Naive thymus-derived CD8-positive, alpha-beta T cell (primary cell): ENCODE results near the gene ZC3H6. TPM values are rescaled to one million over a fixed set of nuclear protein-coding genes. Genes with fewer than 3 reads are reported as not detected.
"Not testable (repeated sequence)": the region's sequence is repeated elsewhere in the genome, so short reads cannot be mapped to it uniquely, and the experiment has no call there.

ENCODE experiments used
- ATAC-seq, 2 donors: fragments of 150-1000 bp; cut with Tn5 transposase in 1 of 2; sonication (Bioruptor Pico), chemical (Tn5 transposase) in 1 of 2; 1 replicate in 1 of 2; 2 replicates in 1 of 2; pipeline ENCODE4 v1.10.0; 2021; ENCODE audit warnings: mild to moderate bottlenecking in 2 of 2, moderate library complexity in 2 of 2
- POLR2A ChIA-PET: fragments of 350-600 bp; sonication (Branson Sonifier 250); formaldehyde crosslinking; loops from one replicate; lab custom pipeline; 2021; ENCODE audit warnings: antibody characterized with exemption; lab: Charles Lee
- DNase-seq, 10 donors: peaks; one replicate each; pipeline versions ENCODE4 v3.0.0 to v3.0.0-alpha.2; 2020 to 2022
- H3K27ac Mint-ChIP-seq, 10 donors: one replicate each; pipeline ENCODE4 v1.8.0; 2020 to 2022; ENCODE audit warnings: mild to moderate bottlenecking in 10 of 10, mixed read lengths in 10 of 10, moderate library complexity in 4 of 10, inconsistent platforms in 1 of 10
- H3K27me3 Mint-ChIP-seq, 5 donors: one replicate each; pipeline ENCODE4 v1.8.0; 2021 to 2022; ENCODE audit warnings: mixed read lengths in 5 of 5
- H3K36me3 Mint-ChIP-seq, 3 donors: one replicate each; pipeline ENCODE4 v1.8.0; 2020 to 2022; ENCODE audit warnings: mixed read lengths in 3 of 3, mild to moderate bottlenecking in 2 of 3, inconsistent platforms in 1 of 3
- H3K4me1 Mint-ChIP-seq, 4 donors: one replicate each; pipeline ENCODE4 v1.8.0; 2021 to 2022; ENCODE audit warnings: mixed read lengths in 4 of 4
- H3K4me3 Mint-ChIP-seq, 10 donors: one replicate each; pipeline ENCODE4 v1.8.0; 2020 to 2022; ENCODE audit warnings: mild to moderate bottlenecking in 10 of 10, mixed read lengths in 10 of 10, moderate library complexity in 6 of 10, inconsistent platforms in 1 of 10
- H3K9me3 Mint-ChIP-seq, 9 donors: one replicate each; pipeline ENCODE4 v1.8.0; 2020 to 2022; ENCODE audit warnings: mixed read lengths in 9 of 9, mild to moderate bottlenecking in 3 of 9, inconsistent platforms in 1 of 9, moderate library complexity in 1 of 9
- polyA plus RNA-seq, 3 donors: library from polyadenylated mRNA; unstranded; fragments of 300-500 nt; fragmentation: Illumina TruSeq; gene quantifications; one replicate each; pipeline ENCODE4 v1.2.3, GENCODE V29; 2021
- total RNA-seq, 8 experiments: library from RNA in 2 of 8; stranded (reverse) in 2 of 8; gene quantifications; one replicate each; pipeline ENCODE4 v1.2.3 and lab custom pipeline; 2021 to 2026

ZC3H6 gene
- total and polyA plus RNA-seq, 5 experiments from 2014 or later: 5.0 to 33.3 (median 10.3) TPM

DNA sequence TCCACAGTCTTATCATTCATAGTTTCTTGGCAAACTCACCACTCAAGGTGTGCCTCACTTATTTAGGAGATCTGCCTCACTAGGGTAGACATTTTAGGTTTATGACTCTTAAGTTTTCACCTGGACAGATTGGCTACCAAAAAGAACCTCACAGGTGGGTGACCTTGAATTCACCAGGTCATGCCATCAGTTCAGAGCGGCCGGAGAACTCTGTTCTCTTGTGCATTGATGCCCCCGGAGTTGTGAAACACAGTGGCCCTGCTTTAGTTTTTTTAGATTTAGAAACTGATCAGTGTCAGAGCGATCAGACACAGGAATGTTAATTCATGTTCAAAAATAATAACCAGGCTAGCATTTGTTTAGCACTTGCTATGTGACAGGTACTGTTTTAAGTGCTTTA, 6.7 kb downstream of the ZC3H6 start:
- H3K36me3 Mint-ChIP-seq, H3K27me3 Mint-ChIP-seq, H3K9me3 Mint-ChIP-seq, H3K4me3 Mint-ChIP-seq, DNase-seq, POLR2A ChIA-PET, H3K27ac Mint-ChIP-seq, ATAC-seq: not testable (repeated sequence)
- peaks cover 14 to 44% (median 35%) of the 10 kb centered on the region in 4 donors for H3K4me1 Mint-ChIP-seq

DNA sequence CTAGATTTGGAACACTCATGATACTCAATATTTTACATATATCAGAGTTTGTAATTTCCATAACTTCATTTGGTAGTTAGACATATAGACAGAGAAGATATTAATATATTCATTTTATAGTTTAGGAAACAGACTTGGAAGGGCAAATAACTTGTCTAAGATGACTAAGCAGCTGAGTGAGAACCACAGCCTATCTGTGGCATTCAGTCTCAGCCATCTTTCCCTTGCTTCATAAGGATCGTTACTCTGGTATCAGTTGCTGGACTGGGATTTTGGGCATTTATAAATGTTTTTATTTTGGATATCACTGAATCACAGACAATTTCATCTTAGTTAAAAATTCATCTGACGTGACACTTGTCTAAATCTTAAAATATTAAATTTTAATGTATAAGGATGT, 8.1 kb downstream of the ZC3H6 start:
- H3K36me3 Mint-ChIP-seq, POLR2A ChIA-PET, H3K4me3 Mint-ChIP-seq, ATAC-seq, H3K9me3 Mint-ChIP-seq, DNase-seq, H3K27ac Mint-ChIP-seq, H3K27me3 Mint-ChIP-seq: not testable (repeated sequence)
- H3K4me1 Mint-ChIP-seq: peaks cover 14 to 41% (median 35%) of the 10 kb centered on the region in 4 donors

DNA sequence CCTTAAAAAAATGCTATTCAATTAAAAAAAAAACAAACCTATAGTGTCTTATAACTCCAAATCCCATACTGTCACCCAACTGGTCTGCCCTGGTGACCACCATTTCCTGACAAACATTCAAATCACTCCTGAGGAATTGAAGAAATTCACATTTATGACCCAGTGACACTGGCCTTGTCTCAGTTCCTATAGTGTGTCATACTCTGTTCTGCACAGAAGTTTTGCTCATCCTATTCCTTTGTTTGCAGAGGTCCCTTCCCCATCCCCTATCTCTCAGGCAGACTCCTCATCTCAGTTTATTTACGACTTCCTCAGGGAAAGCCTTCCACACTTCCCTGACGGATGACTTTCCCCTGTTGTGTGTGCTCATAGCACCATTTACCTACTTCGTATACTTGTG, 14.7 kb downstream of the ZC3H6 start:
- H3K27ac Mint-ChIP-seq: no peak overlapping the region

DNA sequence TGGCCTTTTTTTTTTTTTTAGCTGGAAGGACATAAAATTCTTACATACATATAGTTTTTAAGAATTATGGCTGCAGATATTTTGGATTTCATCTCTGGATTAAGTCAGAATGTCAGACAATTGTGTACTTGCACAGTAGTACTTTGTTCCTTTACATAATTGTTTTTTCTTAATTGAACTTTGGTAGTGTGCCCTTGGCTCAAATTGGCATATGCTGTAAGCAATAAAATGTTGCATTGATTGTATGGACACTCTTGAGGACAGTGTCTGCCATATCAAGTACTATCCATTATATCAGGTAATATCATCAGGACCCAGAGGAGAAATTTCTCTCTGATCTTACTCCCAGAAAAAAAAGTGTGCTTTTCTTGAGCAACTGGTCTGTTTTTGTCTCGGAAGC, 15.3 kb downstream of the ZC3H6 start:
- no peak overlapping the region for H3K4me3 Mint-ChIP-seq
- H3K36me3 Mint-ChIP-seq: peaks cover 0 to 7% (median 0%) of the 10 kb centered on the region in 3 donors
- DNase-seq: no peak
- no peak overlapping the region for H3K27ac Mint-ChIP-seq
- no peaks in the 10 kb centered on the region for H3K27me3 Mint-ChIP-seq
- H3K9me3 Mint-ChIP-seq: no peaks in the 10 kb centered on the region
- H3K4me1 Mint-ChIP-seq: peaks cover 10 to 24% (median 12%) of the 10 kb centered on the region in 4 donors
- ATAC-seq: no peak
- POLR2A ChIA-PET: no interaction called here

More for the DNA sequence above, 14.7 kb downstream of the ZC3H6 start:
- Mint-ChIP-seq H3K4me3 (no peak overlapping the region), H3K9me3 (no peaks in the 10 kb centered on the region), H3K4me1 (peaks cover 10 to 24% (median 12%) of the 10 kb centered on the region in 4 donors), H3K36me3 (peaks cover 0 to 7% (median 0%) of the 10 kb centered on the region in 3 donors), H3K27me3 (no peaks in the 10 kb centered on the region)
- POLR2A ChIA-PET: interaction anchor here (0.7 kb wide), 1 partner anchor 13 kb away, joined by 3 read pairs; no protein-coding TSS in a partner anchor
- DNase-seq (no peak), ATAC-seq (no peak)

DNA sequence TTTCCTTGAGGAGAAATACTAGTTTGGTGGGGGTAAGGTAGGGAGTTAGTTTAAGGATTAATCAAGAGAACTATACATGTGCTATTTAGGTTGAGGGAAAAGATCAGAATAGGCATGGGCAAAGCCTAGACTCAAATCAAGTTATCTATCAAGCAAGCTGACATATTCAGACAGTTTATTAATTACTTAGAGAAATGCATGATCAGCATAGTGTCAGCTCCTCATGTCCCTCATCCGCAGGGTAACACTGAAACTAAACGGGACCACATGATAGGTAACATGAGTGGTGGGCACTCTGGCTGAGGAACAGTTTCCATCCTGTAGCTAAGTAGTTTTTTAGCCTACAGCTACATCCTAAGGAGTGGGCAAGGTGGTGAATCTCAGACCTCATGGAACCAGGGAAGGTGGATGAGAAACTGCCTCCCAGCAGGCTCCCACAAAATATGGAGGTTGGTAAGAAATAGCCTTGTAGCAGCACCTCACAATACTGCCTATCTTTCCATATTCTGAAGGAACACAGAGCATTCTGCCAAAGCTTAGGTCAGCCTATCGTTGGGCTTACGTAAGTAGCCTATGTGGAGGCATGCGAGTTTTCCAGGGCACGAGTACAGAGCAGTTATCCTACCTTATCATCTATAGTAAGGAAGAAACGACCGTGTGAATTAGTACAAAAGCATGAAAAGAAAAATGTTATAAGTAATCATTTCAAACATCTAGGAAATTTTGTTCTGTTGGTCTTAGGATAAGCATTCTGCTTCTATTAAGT, 18.4 kb downstream of the ZC3H6 start:
- ATAC-seq (no peak), DNase-seq (no peak)
- Mint-ChIP-seq H3K4me1 (peaks cover 8 to 18% (median 14%) of the 10 kb centered on the region in 4 donors), H3K9me3 (no peaks in the 10 kb centered on the region), H3K36me3 (peaks cover 0 to 7% (median 0%) of the 10 kb centered on the region in 3 donors), H3K27me3 (no peaks in the 10 kb centered on the region), H3K27ac (peak overlapping the region in 1 of 10 donors; percentile 44), H3K4me3 (no peak overlapping the region)
- POLR2A ChIA-PET: no interaction called here

DNA sequence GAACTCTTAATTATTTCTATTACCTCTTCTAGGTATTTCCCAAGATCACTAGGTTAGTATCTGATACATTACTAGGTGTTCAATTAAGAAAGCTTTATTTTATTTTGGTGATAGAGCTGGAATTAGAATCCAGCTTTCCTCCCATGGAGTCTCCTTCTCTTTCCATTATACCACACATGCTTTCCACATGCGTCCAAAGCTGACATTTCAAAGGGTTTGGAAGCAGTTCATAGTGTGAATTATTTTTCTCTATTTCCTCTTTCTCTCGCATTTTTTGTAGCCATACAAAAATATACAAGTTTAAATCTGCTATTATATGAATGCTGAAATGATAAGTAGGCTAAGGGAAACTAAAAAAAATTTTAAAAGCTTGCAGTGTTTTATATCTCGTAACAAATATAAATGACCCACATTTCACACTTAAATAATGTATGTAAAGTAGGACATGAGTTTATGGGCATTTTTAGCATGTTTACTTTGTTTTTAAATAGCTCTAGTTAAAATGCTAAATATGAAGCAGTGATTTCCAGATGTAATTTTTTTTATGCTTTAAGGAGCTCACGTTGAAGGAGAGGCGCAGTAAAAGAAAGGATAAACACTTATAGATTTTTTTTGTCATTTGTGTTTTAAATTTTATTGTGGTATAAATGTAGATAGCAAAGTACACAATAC, 20.1 kb downstream of the ZC3H6 start:
- H3K9me3 Mint-ChIP-seq: peaks cover 0 to 2% (median 0%) of the 10 kb centered on the region in 9 donors
- POLR2A ChIA-PET: interaction anchor here (0.8 kb wide), 1 partner anchor 40 kb away, joined by 3 read pairs; the partner anchor contains the start of gene ZC3H8
- H3K27ac Mint-ChIP-seq: peak overlapping the region in 2 of 10 donors; percentile 9 to 51
- peaks cover 5 to 7% (median 6%) of the 10 kb centered on the region in 3 donors for H3K36me3 Mint-ChIP-seq
- no peak for DNase-seq
- peaks cover 8 to 15% (median 13%) of the 10 kb centered on the region in 4 donors for H3K4me1 Mint-ChIP-seq
- ATAC-seq: no peak
- H3K27me3 Mint-ChIP-seq: no peaks in the 10 kb centered on the region
- H3K4me3 Mint-ChIP-seq: no peak overlapping the region

DNA sequence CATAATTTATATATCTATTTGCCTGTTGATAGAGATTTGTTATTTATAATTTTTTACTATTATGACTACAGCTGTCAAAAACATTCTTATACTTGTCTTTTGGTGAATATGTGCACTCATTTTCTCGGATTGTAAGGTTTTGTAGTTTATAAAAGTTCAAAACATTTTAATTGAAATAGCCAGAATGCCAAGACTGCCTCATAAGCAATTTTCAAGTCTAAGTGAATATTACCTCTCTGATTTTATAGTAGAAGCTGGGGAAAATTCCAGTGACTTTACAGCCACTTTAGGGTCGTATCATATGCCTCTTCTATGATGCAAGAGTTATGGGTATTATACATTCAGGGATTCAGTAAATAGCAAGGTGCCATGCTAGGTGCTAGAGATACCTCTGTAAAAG, 21.0 kb downstream of the ZC3H6 start:
- no peak overlapping the region for H3K4me3 Mint-ChIP-seq
- H3K36me3 Mint-ChIP-seq: peaks cover 14 to 16% (median 14%) of the 10 kb centered on the region in 3 donors

DNA sequence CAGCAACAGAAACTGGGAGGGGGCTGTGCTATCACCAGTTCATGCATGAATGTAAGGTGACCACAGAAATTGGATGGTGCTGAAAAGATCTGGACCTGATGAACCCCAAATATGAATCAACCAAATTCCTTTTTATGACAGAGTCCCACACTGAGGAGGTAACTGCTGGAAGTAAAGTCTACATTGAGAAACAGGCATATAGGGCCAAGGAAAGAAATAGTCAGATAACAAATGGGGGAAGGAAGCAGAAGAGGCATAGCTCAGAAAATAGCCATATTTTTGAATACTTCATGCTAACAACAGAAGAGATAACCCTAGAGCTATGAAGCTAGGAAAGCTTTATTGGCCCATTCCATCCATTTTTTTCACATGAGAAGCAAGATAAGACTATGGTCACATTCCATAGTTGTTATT, 25.8 kb downstream of the ZC3H6 start:
- POLR2A ChIA-PET: no interaction called here
- Mint-ChIP-seq H3K9me3 (peaks cover 0 to 2% (median 0%) of the 10 kb centered on the region in 9 donors), H3K27ac (peak overlapping the region in 1 of 10 donors; percentile 1), H3K36me3 (peaks cover 21 to 60% (median 36%) of the 10 kb centered on the region in 3 donors), H3K4me3 (no peak overlapping the region), H3K27me3 (no peaks in the 10 kb centered on the region), H3K4me1 (peaks cover 6 to 10% (median 8%) of the 10 kb centered on the region in 4 donors)
- DNase-seq: no peak
- ATAC-seq: no peak

More for the DNA sequence above, 21.0 kb downstream of the ZC3H6 start:
- POLR2A ChIA-PET: interaction anchor here (0.8 kb wide), 1 partner anchor 41 kb away, joined by 3 read pairs; the partner anchor contains the start of gene ZC3H8
- ATAC-seq: no peak
- H3K27me3 Mint-ChIP-seq: no peaks in the 10 kb centered on the region
- peaks cover 8 to 14% (median 13%) of the 10 kb centered on the region in 4 donors for H3K4me1 Mint-ChIP-seq
- H3K9me3 Mint-ChIP-seq: peaks cover 0 to 2% (median 0%) of the 10 kb centered on the region in 9 donors
- DNase-seq: no peak
- no peak overlapping the region for H3K27ac Mint-ChIP-seq

DNA sequence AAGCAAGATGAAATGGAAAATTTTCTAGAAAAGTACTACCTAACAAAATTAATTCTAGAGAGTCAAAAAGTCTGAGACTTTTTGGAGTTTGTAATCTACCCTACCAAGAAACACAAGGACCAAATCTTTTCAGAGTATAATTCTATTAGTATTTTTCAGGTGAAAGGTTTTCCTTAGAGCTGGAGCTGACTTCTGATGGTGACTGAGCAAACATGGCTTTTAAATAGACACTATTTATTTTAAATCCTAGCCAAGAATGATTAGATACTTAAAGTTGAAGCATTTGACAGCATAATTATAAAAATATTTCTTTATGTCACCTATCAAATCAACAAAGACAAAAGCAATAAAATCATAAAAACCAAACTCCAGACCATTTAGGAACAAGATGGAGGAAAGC, 26.6 kb downstream of the ZC3H6 start:
- ATAC-seq: no peak

DNA sequence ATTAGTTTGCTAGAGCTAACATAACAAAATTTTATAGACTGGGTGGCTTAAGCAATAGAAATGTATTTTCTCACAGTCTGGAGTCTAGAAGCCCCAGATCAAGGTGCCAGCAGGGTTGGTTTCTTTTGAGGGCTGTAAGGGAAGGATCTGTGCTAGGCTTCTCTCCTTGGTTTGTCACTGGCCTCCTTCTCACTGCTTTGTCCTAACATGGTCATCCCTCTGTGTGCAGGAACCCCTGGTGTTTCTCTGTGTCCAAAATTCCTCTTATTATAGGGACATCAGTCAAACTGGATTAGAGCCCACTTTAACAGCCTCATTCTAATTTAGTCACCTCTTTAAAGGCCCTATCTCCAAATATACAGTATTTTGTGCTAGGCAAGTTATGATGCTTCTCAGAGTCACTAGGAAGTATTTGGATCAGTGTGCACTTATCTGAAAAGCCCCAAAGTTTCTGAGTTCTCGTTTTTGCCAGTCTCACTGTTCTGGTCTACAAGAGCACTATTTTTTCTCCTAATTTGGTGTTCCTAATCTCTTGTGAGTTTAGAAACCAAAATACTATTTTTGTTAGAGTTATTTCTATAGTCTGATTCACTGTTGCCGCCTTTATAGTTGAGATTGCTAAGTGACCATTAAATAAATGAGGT, 29.0 kb downstream of the ZC3H6 start:
- Mint-ChIP-seq H3K36me3 (peaks cover 21 to 79% (median 48%) of the 10 kb centered on the region in 3 donors), H3K27ac (no peak overlapping the region), H3K4me1 (peaks cover 0 to 5% (median under 1%) of the 10 kb centered on the region in 4 donors), H3K27me3 (no peaks in the 10 kb centered on the region), H3K4me3 (no peak overlapping the region), H3K9me3 (peaks cover 0 to 2% (median 0%) of the 10 kb centered on the region in 9 donors)
- DNase-seq (no peak), ATAC-seq (no peak)
- POLR2A ChIA-PET: no interaction called here

More for the DNA sequence above, 26.6 kb downstream of the ZC3H6 start:
- peaks cover 0 to 2% (median 0%) of the 10 kb centered on the region in 9 donors for H3K9me3 Mint-ChIP-seq
- no peak overlapping the region for H3K4me3 Mint-ChIP-seq
- no peak for DNase-seq
- H3K27me3 Mint-ChIP-seq: no peaks in the 10 kb centered on the region
- no peak overlapping the region for H3K27ac Mint-ChIP-seq
- POLR2A ChIA-PET: no interaction called here
- H3K36me3 Mint-ChIP-seq: peaks cover 21 to 68% (median 40%) of the 10 kb centered on the region in 3 donors
- H3K4me1 Mint-ChIP-seq: peaks cover 1 to 7% (median 2%) of the 10 kb centered on the region in 4 donors

DNA sequence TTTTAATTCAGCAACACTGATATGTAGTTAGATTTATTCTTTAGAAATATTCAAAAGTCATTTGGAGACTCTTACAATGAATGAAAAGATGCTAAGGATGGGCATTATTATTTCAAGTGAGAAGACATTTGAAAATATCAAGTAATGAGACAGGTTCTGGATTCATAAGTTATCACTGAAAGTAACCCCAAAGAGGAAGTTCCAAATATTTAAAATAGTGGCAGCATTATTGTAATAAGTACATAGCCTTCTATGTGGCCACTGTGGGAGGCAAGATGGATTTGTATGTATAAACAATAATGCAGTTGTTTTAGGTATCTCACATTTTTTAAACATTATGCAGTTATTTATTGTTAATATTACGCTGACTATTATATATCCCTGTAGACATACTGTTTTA, 29.7 kb downstream of the ZC3H6 start:
- Mint-ChIP-seq H3K4me3 (no peak overlapping the region), H3K4me1 (peaks cover 0 to 4% (median under 1%) of the 10 kb centered on the region in 4 donors), H3K27me3 (no peaks in the 10 kb centered on the region), H3K27ac (no peak overlapping the region), H3K36me3 (peaks cover 17 to 83% (median 50%) of the 10 kb centered on the region in 3 donors), H3K9me3 (no peaks in the 10 kb centered on the region)
- ATAC-seq (no peak), DNase-seq (no peak)
- POLR2A ChIA-PET: no interaction called here

DNA sequence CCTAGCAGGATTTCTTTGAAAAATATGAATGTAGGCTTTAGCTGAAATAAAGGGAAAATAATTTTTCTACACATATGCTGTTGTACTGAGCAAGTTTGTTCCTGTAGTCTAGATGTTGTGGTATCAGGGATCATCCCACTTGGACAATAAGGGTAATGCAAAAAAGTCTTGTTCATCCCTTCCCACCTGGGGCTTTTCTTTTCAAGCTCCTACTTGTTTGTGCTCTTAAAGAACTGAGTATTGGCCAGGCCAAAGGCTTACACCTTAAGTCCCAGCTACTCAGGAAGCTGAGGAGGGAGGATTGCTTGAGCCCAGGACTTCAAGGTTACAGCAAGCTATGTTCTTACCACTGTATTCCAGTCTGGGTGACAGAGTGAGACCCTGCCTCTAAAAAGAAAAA, 35.5 kb downstream of the ZC3H6 start:
- Mint-ChIP-seq H3K4me3 (no peak overlapping the region), H3K4me1 (no peaks in the 10 kb centered on the region), H3K9me3 (no peaks in the 10 kb centered on the region), H3K27ac (no peak overlapping the region), H3K36me3 (peaks cover 0 to 64% (median 27%) of the 10 kb centered on the region in 3 donors), H3K27me3 (no peaks in the 10 kb centered on the region)
- no peak for DNase-seq
- no peak for ATAC-seq
- POLR2A ChIA-PET: interaction anchor here (1.1 kb wide), 1 partner anchor 51 kb away, joined by 4 read pairs; no protein-coding TSS in a partner anchor
